GM23338 (cell line): ENCODE measurements around the gene GLS. TPM values are rescaled to one million over a fixed set of nuclear protein-coding genes. Genes with fewer than 3 reads are reported as not detected.

Source experiments
- ATAC-seq: fragments of 200-7000 bp; cut with Tn5 transposase; 3 replicates; pipeline ENCODE4 v1.9.1; 2020
- DNase-seq: peaks from one replicate; pipeline ENCODE4 v3.0.0-alpha.2; 2015; ENCODE audit warnings: low spot score
- H2AFZ ChIP-seq: fragments of 200-600 bp; sonication (generic); 2 replicates; pipeline ENCODE4 v1.8.0; 2016; ENCODE audit warnings: antibody characterized with exemption, mild to moderate bottlenecking, moderate library complexity
- H3F3A ChIP-seq: fragments of 200-600 bp; sonication (generic); replicated peaks from 2 replicates; pipeline ENCODE4 v1.8.0; 2017; ENCODE audit warnings: antibody characterized with exemption, mixed run types, low read depth
- H3K27ac ChIP-seq: fragments of 200-600 bp; sonication (generic); 2 replicates; pipeline ENCODE4 v1.6.1; 2016; ENCODE audit warnings: low read depth
- H3K27me3 ChIP-seq: fragments of 200-600 bp; sonication (generic); 2 replicates; pipeline ENCODE4 v1.8.0; 2016; ENCODE audit warnings: mild to moderate bottlenecking, mixed run types, moderate library complexity; ENCODE audit not compliant: insufficient read depth
- H3K36me3 ChIP-seq: fragments of 200-600 bp; sonication (generic); 2 replicates; pipeline ENCODE4 v1.8.0; 2016; ENCODE audit warnings: mild to moderate bottlenecking; ENCODE audit not compliant: insufficient read depth
- H3K4me1 ChIP-seq: fragments of 200-600 bp; sonication (generic); 2 replicates; pipeline ENCODE4 v1.8.0; 2016; ENCODE audit warnings: mild to moderate bottlenecking, moderate library complexity; ENCODE audit not compliant: insufficient read depth
- H3K4me2 ChIP-seq: fragments of 200-600 bp; sonication (generic); 2 replicates; pipeline ENCODE4 v1.7.1; 2017; ENCODE audit warnings: mixed run types
- H3K4me3 ChIP-seq: fragments of 200-600 bp; sonication (generic); 2 replicates; pipeline ENCODE4 v1.6.1; 2016; ENCODE audit warnings: mixed run types
- H3K79me2 ChIP-seq: fragments of 200-600 bp; sonication (generic); replicated peaks from 2 replicates; pipeline ENCODE4 v1.8.0; 2017; ENCODE audit warnings: mild to moderate bottlenecking; ENCODE audit not compliant: insufficient read depth
- H3K9me2 ChIP-seq: fragments of 200-600 bp; sonication (generic); 2 replicates; pipeline ENCODE4 v1.8.0; 2017; ENCODE audit not compliant: insufficient read depth
- H4K20me1 ChIP-seq: fragments of 200-600 bp; sonication (generic); replicated peaks from 2 replicates; pipeline ENCODE4 v1.8.0; 2017; ENCODE audit warnings: mild to moderate bottlenecking; ENCODE audit not compliant: insufficient read depth
- H3K27ac Mint-ChIP-seq: 2 replicates; pipeline ENCODE4 v1.8.0; 2020; ENCODE audit warnings: inconsistent platforms, mild to moderate bottlenecking, moderate library complexity, mixed read lengths
- H3K27me3 Mint-ChIP-seq: 3 replicates; pipeline ENCODE4 v1.8.0; 2022; ENCODE audit warnings: low read depth, mild to moderate bottlenecking, moderate library complexity, mixed read lengths, inconsistent platforms; ENCODE audit not compliant: insufficient read depth, poor library complexity
- H3K36me3 Mint-ChIP-seq: 3 replicates; pipeline ENCODE4 v1.8.0; 2021; ENCODE audit warnings: low read depth, mild to moderate bottlenecking, inconsistent platforms, moderate library complexity, mixed read lengths
- H3K4me1 Mint-ChIP-seq: 3 replicates; pipeline ENCODE4 v1.8.0; 2020; ENCODE audit warnings: mild to moderate bottlenecking, inconsistent platforms, mixed read lengths
- H3K4me3 Mint-ChIP-seq: 3 replicates; pipeline ENCODE4 v1.8.0; 2021; ENCODE audit warnings: moderate library complexity, mild to moderate bottlenecking, inconsistent platforms, mixed read lengths
- H3K9me3 Mint-ChIP-seq: 3 replicates; pipeline ENCODE4 v1.8.0; 2020; ENCODE audit warnings: moderate library complexity, mild to moderate bottlenecking, inconsistent platforms, mixed read lengths
- EZH2 ChIP-seq: fragments of 200-600 bp; sonication (generic); IDR thresholded peaks from one replicate; pipeline ENCODE4 v1.8.0; 2017; ENCODE audit warnings: antibody characterized with exemption, mild to moderate bottlenecking, low read depth; ENCODE audit not compliant: unreplicated experiment
- EZH2phosphoT487 ChIP-seq: fragments of 200-600 bp; sonication (generic); IDR thresholded peaks from one replicate; pipeline ENCODE4 v1.8.1; 2018; ENCODE audit warnings: antibody characterized with exemption; ENCODE audit not compliant: unreplicated experiment
- JUNB ChIP-seq: IDR thresholded peaks from one replicate; pipeline ENCODE4 v1.6.1; 2016; ENCODE audit warnings: antibody characterized with exemption; ENCODE audit not compliant: unreplicated experiment
- NANOG ChIP-seq: IDR thresholded peaks from 2 replicates; pipeline ENCODE4 v1.6.1; 2016; ENCODE audit warnings: antibody characterized with exemption, borderline replicate concordance
- POLR2AphosphoS5 ChIP-seq: IDR thresholded peaks from 2 replicates; pipeline ENCODE4 v1.6.1; 2016; ENCODE audit warnings: antibody characterized with exemption, low read depth
- STAT1 ChIP-seq: IDR thresholded peaks from one replicate; pipeline ENCODE4 v1.6.1; 2016; ENCODE audit warnings: antibody characterized with exemption; ENCODE audit not compliant: unreplicated experiment
- ZNF331 ChIP-seq: fragments of 250-450 bp; sonication (Bioruptor Pico); IDR thresholded peaks from 2 replicates; pipeline ENCODE4 v1.5.0; 2020; ENCODE audit warnings: low read depth, mild to moderate bottlenecking, moderate library complexity
- polyA plus RNA-seq: library from polyadenylated mRNA; unstranded; fragments of >200 nt; fragmentation: Nextera tagmentation; extraction: Ambion mirVana; gene quantifications from 2 replicates; pipeline ENCODE4 v1.2.1, GENCODE V29; 2016
- total RNA-seq: library from RNA; depleted of rRNA; stranded (reverse); fragments of >200 nt; shearing (Covaris generic); gene quantifications from 2 replicates; pipeline ENCODE4 v1.2.3, GENCODE V29; 2014
- TF ChIP-seq, protein P1 (sequence below): fragments of 250-450 bp; sonication (Bioruptor Pico); IDR thresholded peaks from 2 replicates; pipeline ENCODE4 v1.5.0; 2020; ENCODE audit warnings: mild to moderate bottlenecking, moderate library complexity
- TF ChIP-seq, protein P2 (sequence below): IDR thresholded peaks from one replicate; pipeline ENCODE4 v1.6.1; 2018; ENCODE audit warnings: antibody characterized with exemption; ENCODE audit not compliant: unreplicated experiment
- TF ChIP-seq, protein P3 (sequence below), 2 experiments: fragments of 200-600 bp in 1 of 2; sonication (generic) in 1 of 2; conservative IDR thresholded peaks; 2 replicates each; pipeline versions ENCODE4 v1.5.1 to v1.6.1; 2016 to 2017; ENCODE audit warnings: antibody characterized with exemption in 2 of 2, low read depth in 2 of 2, mild to moderate bottlenecking in 2 of 2, moderate library complexity in 1 of 2

The GLS gene
- total and polyA plus RNA-seq, 2 experiments from 2014 or later = 38.1 to 172 TPM

DNA sequence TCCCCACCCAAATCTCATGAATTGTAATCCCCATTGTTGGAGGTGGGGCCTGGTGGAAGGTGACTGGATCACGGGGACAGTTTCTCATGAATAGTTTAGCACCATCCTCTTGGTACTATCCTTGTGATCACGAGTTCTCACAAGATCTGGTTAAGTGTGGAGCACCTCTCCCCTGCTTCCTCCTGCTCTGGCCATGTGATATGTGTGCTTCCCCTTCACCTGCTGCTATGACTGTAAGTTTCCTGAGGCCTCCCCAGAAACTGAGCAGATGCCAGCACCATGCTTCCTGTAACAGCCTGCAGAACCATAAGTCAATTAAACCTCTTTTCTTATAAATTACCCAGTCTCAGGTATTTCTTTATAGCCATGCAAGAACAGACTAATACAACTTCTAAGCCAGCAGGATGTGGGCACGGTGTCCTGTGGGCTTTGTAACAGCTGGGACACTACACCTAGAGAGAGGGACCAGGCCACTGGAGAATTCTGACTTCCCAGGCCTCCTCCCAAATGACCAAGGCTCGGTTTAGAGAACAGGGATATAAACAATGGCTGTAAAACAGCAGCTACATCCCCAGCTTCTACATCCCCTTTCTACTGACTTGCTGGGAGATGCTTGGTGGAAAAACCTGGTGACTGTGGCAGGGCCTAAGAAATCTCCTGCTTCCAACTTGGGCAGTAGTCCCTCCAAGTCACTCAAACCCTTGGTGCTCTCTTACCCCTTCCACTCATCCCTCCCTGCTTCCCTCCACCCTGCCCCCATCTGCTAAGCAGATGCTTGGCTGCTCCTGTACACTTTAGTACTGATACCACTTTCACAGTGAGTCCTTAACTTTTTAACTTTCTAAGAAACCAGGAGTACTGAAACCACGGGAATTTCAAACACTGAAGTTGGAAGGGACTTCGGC lies 123.0 kb downstream of the GLS start (continued):
- TF ChIP-seq, protein P1, sequence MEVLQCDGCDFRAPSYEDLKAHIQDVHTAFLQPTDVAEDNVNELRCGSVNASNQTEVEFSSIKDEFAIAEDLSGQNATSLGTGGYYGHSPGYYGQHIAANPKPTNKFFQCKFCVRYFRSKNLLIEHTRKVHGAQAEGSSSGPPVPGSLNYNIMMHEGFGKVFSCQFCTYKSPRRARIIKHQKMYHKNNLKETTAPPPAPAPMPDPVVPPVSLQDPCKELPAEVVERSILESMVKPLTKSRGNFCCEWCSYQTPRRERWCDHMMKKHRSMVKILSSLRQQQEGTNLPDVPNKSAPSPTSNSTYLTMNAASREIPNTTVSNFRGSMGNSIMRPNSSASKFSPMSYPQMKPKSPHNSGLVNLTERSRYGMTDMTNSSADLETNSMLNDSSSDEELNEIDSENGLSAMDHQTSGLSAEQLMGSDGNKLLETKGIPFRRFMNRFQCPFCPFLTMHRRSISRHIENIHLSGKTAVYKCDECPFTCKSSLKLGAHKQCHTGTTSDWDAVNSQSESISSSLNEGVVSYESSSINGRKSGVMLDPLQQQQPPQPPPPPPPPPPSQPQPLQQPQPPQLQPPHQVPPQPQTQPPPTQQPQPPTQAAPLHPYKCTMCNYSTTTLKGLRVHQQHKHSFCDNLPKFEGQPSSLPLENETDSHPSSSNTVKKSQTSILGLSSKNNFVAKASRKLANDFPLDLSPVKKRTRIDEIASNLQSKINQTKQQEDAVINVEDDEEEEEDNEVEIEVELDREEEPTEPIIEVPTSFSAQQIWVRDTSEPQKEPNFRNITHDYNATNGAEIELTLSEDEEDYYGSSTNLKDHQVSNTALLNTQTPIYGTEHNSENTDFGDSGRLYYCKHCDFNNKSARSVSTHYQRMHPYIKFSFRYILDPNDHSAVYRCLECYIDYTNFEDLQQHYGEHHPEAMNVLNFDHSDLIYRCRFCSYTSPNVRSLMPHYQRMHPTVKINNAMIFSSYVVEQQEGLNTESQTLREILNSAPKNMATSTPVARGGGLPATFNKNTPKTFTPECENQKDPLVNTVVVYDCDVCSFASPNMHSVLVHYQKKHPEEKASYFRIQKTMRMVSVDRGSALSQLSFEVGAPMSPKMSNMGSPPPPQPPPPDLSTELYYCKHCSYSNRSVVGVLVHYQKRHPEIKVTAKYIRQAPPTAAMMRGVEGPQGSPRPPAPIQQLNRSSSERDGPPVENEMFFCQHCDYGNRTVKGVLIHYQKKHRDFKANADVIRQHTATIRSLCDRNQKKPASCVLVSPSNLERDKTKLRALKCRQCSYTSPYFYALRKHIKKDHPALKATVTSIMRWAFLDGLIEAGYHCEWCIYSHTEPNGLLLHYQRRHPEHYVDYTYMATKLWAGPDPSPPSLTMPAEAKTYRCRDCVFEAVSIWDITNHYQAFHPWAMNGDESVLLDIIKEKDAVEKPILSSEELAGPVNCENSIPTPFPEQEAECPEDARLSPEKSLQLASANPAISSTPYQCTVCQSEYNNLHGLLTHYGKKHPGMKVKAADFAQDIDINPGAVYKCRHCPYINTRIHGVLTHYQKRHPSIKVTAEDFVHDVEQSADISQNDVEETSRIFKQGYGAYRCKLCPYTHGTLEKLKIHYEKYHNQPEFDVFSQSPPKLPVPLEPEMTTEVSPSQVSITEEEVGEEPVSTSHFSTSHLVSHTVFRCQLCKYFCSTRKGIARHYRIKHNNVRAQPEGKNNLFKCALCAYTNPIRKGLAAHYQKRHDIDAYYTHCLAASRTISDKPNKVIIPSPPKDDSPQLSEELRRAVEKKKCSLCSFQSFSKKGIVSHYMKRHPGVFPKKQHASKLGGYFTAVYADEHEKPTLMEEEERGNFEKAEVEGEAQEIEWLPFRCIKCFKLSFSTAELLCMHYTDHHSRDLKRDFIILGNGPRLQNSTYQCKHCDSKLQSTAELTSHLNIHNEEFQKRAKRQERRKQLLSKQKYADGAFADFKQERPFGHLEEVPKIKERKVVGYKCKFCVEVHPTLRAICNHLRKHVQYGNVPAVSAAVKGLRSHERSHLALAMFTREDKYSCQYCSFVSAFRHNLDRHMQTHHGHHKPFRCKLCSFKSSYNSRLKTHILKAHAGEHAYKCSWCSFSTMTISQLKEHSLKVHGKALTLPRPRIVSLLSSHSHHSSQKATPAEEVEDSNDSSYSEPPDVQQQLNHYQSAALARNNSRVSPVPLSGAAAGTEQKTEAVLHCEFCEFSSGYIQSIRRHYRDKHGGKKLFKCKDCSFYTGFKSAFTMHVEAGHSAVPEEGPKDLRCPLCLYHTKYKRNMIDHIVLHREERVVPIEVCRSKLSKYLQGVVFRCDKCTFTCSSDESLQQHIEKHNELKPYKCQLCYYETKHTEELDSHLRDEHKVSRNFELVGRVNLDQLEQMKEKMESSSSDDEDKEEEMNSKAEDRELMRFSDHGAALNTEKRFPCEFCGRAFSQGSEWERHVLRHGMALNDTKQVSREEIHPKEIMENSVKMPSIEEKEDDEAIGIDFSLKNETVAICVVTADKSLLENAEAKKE (CRISPR knock-in tag) = no peak

DNA sequence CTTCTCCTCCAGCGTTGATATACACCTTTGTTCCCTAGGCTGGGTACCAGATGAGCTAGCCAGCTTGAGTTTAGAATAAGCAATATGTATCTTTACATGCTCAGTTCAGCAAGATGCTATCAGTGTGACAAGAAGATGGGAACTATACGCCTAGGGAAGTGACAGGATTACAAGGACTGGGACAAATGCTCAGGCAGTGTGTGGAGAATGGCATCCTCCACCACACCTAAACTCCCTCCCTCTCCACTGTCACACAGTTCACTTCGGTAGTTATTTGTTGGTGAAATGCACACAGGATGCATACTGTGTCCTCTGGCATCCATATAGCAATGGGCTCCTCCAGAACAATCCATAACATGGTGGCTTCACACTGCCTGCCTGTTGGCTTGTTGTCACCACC lies 125.7 kb downstream of the GLS start:
- Histone ChIP-seq H3F3A (no peaks in the 10 kb centered on the region), H3K4me1 (no peaks in the 10 kb centered on the region), H3K27ac (no peak overlapping the region), H3K36me3 (peaks cover 60% of the 10 kb centered on the region), H3K79me2 (peaks cover 7% of the 10 kb centered on the region), H3K9me2 (no peaks in the 10 kb centered on the region), H4K20me1 (no peaks in the 10 kb centered on the region; the same call in 1 of the 2 replicates), H3K4me3 (no peak overlapping the region), H2AFZ (no peak overlapping the region), H3K4me2 (no peak overlapping the region), H3K27me3 (no peaks in the 10 kb centered on the region)
- Mint-ChIP-seq H3K27ac (no peak overlapping the region), H3K4me1 (no peaks in the 10 kb centered on the region), H3K9me3 (no peaks in the 10 kb centered on the region; the same call in 2 of the 3 replicates), H3K36me3 (peaks cover 54% of the 10 kb centered on the region), H3K27me3 (no peaks in the 10 kb centered on the region), H3K4me3 (no peak overlapping the region)
- no peak for ATAC-seq
- no peak for DNase-seq
- TF ChIP-seq, protein P2, sequence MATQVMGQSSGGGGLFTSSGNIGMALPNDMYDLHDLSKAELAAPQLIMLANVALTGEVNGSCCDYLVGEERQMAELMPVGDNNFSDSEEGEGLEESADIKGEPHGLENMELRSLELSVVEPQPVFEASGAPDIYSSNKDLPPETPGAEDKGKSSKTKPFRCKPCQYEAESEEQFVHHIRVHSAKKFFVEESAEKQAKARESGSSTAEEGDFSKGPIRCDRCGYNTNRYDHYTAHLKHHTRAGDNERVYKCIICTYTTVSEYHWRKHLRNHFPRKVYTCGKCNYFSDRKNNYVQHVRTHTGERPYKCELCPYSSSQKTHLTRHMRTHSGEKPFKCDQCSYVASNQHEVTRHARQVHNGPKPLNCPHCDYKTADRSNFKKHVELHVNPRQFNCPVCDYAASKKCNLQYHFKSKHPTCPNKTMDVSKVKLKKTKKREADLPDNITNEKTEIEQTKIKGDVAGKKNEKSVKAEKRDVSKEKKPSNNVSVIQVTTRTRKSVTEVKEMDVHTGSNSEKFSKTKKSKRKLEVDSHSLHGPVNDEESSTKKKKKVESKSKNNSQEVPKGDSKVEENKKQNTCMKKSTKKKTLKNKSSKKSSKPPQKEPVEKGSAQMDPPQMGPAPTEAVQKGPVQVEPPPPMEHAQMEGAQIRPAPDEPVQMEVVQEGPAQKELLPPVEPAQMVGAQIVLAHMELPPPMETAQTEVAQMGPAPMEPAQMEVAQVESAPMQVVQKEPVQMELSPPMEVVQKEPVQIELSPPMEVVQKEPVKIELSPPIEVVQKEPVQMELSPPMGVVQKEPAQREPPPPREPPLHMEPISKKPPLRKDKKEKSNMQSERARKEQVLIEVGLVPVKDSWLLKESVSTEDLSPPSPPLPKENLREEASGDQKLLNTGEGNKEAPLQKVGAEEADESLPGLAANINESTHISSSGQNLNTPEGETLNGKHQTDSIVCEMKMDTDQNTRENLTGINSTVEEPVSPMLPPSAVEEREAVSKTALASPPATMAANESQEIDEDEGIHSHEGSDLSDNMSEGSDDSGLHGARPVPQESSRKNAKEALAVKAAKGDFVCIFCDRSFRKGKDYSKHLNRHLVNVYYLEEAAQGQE = no peak
- no peak for TF ChIP-seq POLR2AphosphoS5
- no peak for TF ChIP-seq EZH2phosphoT487
- TF ChIP-seq NANOG = no peak
- no peak for TF ChIP-seq EZH2
- TF ChIP-seq, protein P3, sequence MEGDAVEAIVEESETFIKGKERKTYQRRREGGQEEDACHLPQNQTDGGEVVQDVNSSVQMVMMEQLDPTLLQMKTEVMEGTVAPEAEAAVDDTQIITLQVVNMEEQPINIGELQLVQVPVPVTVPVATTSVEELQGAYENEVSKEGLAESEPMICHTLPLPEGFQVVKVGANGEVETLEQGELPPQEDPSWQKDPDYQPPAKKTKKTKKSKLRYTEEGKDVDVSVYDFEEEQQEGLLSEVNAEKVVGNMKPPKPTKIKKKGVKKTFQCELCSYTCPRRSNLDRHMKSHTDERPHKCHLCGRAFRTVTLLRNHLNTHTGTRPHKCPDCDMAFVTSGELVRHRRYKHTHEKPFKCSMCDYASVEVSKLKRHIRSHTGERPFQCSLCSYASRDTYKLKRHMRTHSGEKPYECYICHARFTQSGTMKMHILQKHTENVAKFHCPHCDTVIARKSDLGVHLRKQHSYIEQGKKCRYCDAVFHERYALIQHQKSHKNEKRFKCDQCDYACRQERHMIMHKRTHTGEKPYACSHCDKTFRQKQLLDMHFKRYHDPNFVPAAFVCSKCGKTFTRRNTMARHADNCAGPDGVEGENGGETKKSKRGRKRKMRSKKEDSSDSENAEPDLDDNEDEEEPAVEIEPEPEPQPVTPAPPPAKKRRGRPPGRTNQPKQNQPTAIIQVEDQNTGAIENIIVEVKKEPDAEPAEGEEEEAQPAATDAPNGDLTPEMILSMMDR (conservative IDR thresholded peaks at IDR 0.05; ENCODE audit: low read depth in 2 of 2) = no peak
- no peak for TF ChIP-seq ZNF331 (CRISPR knock-in tag)
- no peak for TF ChIP-seq JUNB
- no peak for TF ChIP-seq STAT1
